Ovary (tissue), 1 donor: ENCODE data around the gene TESK2.

Experiments
- EP300 ChIP-seq: sonication (generic); formaldehyde crosslinking; IDR thresholded peaks from one replicate; pipeline ENCODE4 v1.6.1; 2017; ENCODE audit warnings: antibody characterized with exemption
- POLR2A ChIP-seq: fragments of 450-650 bp; IDR thresholded peaks from one replicate; pipeline ENCODE4 v1.6.1; 2017; ENCODE audit warnings: antibody characterized with exemption, mild to moderate bottlenecking, moderate library complexity

DNA sequence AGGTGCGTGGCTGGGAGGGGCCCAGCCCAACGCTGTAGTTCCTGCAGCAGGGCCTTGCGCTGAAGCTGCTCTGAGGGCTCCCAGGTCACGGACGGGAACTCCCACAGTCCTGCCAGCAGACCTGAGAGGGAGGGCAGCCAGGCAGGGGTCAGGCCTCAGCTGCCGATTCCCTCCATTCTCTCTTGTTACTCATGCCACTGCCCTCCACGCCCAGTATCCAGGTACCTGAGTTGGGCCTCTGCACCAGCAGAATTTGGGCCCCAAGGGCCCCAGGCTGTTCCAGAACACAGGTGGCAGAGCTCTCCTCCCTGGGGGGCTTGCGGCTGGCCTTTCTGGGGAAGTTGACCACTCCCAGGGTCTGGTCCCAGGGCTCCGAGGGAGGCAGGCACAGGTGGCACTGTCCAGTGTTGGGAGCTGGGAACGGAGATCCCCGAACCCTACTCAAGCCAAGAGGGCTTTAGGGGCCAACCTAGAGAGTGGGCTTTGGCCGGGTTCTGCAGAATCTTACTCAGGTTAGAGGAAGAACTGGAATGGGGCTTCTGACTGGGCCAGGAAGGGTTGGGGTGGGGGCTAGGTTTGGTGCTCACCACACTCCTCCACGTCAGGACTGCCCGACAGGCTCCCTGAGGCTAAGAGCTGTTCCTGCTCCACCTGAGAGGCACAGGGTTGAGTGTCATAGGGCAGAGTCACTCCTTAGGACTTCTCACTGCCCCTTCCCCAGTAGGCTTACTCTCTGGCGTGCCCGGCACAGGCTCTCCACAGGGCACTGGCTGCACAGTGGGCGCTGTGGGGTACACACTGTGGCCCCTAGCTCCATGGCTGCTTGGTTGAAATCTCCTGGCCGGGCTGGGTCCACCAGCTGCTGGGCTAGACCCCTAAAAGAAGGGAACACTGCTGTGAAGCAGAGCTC is 159.3 kb downstream of the TESK2 start:
- TF ChIP-seq EP300: no peak
- no peak for TF ChIP-seq POLR2A
